HUES48 (cell line): ENCODE results near the gene ABHD13.
"Not testable (repeated sequence)": the region's sequence is repeated elsewhere in the genome, so short reads cannot be mapped to it uniquely, and the experiment has no call there.

Source experiments
- H3K27ac ChIP-seq: one replicate; pipeline ENCODE4 v1.7.0; 2013; ENCODE audit warnings: low read depth, low read length, inconsistent platforms
- H3K27me3 ChIP-seq: 2 replicates; pipeline ENCODE4 v1.6.1; 2013; ENCODE audit warnings: mild to moderate bottlenecking, low read length; ENCODE audit not compliant: control insufficient read depth, insufficient read depth
- H3K36me3 ChIP-seq: 2 replicates; pipeline ENCODE4 v1.6.1; 2013; ENCODE audit warnings: low read length; ENCODE audit not compliant: control insufficient read depth, insufficient read depth
- H3K4me1 ChIP-seq: 2 replicates; pipeline ENCODE4 v1.6.1; 2013; ENCODE audit warnings: mild to moderate bottlenecking, low read length; ENCODE audit not compliant: control insufficient read depth, insufficient read depth
- H3K4me3 ChIP-seq: 2 replicates; pipeline ENCODE4 v1.5.1; 2013; ENCODE audit warnings: mild to moderate bottlenecking, low read depth, low read length
- H3K9ac ChIP-seq: 2 replicates; pipeline ENCODE4 v1.6.1; 2013; ENCODE audit warnings: mild to moderate bottlenecking, low read depth, low read length, moderate library complexity
- H3K9me3 ChIP-seq: 2 replicates; pipeline ENCODE4 v1.6.1; 2013; ENCODE audit warnings: low read length; ENCODE audit not compliant: control insufficient read depth, insufficient read depth

The ABHD13 gene

DNA sequence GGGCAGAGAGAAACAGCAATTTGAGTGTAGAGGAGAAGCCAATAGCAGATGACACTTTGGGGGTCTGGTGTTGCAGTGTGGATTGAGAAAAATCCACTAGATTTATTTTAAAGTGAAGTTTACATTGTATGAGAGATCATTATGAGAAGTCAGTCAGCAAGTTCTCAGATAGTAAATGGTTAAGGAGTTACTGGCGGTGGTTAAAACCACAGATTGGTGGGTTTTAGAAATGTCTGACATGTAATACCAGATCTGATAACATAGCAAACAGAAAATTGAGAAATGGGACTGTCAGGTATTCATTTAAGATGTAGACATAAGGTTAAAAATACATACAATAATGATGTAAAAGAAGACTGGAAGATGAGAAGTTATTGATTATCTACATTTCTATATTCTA, 7.2 kb downstream of the ABHD13 start:
- Histone ChIP-seq H3K36me3 (peaks cover under 1% of the 10 kb centered on the region; the same call in 1 of the 2 replicates), H3K27me3 (no peaks in the 10 kb centered on the region), H3K4me1 (no peaks in the 10 kb centered on the region), H3K27ac (no peak overlapping the region), H3K4me3 (no peak overlapping the region), H3K9me3 (no peaks in the 10 kb centered on the region), H3K9ac (no peak overlapping the region)

DNA sequence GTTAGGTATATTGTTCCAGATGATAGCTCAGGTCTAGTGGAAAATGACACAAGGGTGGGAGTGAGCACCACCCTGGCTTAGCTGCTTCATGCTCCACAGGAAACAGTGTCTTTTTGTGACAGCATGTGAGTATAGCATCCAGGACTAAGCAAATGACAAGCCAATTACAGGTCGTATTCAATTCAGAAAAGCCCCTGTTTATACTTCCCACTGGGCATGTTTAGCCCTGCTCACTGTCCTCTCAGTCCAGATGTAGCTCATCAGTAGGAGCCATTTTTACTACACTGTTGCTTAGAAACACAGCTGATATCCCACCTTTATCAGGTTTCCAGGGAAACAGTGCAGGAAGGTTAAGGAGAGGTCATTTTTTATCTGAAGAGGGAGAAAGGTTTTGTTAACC, 8.0 kb downstream of the ABHD13 start:
- Histone ChIP-seq H3K9ac (no peak overlapping the region), H3K27ac (no peak overlapping the region), H3K36me3 (peaks cover 3% of the 10 kb centered on the region; the same call in 1 of the 2 replicates), H3K9me3 (no peaks in the 10 kb centered on the region), H3K4me3 (no peak overlapping the region), H3K27me3 (no peaks in the 10 kb centered on the region), H3K4me1 (no peaks in the 10 kb centered on the region)

DNA sequence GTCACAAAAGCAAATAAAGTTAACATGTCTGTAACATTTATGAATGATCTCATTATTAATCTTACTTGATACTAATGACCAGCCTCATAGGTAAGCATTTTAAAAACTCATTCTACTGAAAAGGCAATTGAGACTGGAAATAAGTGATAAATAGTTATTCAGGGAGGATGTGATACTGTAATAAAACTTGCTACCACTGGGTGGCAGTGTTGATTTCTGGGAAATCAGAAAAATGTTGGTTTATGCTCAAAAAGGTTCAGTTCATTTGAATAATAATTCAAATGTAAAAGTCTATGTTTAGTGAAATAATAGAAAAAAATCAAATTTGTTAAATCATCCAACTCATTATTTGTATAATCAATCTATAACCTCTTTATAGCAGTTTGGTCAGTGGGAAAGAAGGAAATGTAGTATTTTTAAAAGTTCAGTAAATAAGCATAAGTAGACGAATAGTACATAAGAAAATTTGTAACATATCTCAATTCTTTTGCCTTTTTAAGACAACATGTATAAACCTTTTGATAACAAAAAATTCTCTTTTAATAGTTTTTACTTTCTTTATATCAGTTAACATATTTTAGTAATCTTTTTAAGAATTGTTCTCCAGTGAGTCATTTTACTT, 9.6 kb downstream of the ABHD13 start:
- H3K27me3 ChIP-seq, result no peaks in the 10 kb centered on the region
- H3K36me3 ChIP-seq, result peaks cover 3% of the 10 kb centered on the region; the same call in 1 of the 2 replicates
- H3K9me3 ChIP-seq, result no peaks in the 10 kb centered on the region
- H3K4me3 ChIP-seq, result no peak overlapping the region
- H3K9ac ChIP-seq, result no peak overlapping the region
- no peaks in the 10 kb centered on the region for H3K4me1 ChIP-seq
- no peak overlapping the region for H3K27ac ChIP-seq

DNA sequence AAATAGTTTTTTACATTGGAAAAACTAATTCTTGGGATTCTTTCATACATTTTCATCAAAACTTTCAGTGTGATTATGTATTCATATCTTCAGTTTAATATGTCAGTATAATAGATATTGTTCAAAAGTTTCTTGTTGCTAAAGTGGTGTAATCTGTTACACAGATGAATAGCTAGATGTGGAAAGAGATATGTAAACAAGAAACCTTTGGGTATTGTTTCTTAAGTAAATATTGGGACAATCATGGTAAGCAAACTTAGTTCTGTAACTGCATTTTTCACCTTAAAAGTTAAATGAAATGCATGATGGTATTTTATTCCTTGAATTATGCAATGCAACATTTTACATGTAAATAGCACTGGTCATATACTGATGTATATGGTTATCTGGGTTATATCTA, 12.2 kb downstream of the ABHD13 start:
- Histone ChIP-seq H3K4me1 (no peaks in the 10 kb centered on the region), H3K27ac (no peak overlapping the region), H3K27me3 (no peaks in the 10 kb centered on the region), H3K9ac (no peak overlapping the region), H3K4me3 (no peak overlapping the region), H3K36me3 (peaks cover 3% of the 10 kb centered on the region; the same call in 1 of the 2 replicates), H3K9me3 (no peaks in the 10 kb centered on the region)

DNA sequence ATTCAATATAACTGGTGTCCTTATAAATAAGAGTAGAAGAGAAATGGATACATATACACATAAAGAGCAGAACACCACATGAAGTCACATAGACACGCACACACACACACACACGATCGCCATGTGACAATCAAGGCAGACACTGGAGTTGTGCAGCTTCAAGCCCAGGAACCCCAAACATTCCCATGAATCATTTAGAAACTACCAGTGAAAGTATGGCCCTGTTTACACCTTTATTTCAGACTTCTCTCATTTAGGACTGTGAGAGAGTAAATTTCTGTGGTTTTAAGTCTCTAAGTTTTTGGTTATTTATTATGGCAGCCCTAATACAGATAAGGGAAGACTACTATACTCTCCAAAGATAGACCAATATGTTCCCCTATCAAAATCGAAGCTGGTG, 31.0 kb downstream of the ABHD13 start:
- H3K27me3 ChIP-seq, result no peaks in the 10 kb centered on the region
- H3K27ac ChIP-seq, result no peak overlapping the region
- H3K36me3 ChIP-seq, result no peaks in the 10 kb centered on the region
- H3K9me3 ChIP-seq, result no peaks in the 10 kb centered on the region
- H3K4me3 ChIP-seq, result no peak overlapping the region
- no peaks in the 10 kb centered on the region for H3K4me1 ChIP-seq
- H3K9ac ChIP-seq, result no peak overlapping the region

DNA sequence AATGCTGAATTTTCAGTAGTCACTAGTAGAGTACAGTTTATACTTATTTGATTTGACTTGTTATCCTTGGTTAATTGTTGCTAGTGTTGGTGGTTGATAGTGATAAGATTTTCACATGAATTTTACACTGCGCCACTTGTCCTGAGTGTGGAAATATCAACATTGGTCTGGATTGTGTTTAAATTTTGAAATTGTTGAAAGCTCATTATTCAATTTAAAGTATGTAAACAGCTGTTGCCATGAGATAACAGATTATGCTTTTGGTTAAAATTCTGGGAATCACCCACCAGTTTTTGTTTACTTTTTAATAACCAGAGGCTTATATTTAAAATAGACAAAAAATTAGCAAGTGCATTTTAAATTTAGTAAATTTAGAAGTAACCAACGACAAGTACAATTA, 39.1 kb downstream of the ABHD13 start:
- Histone ChIP-seq H3K4me1 (no peaks in the 10 kb centered on the region), H3K27ac (no peak overlapping the region), H3K9me3 (no peaks in the 10 kb centered on the region), H3K36me3 (no peaks in the 10 kb centered on the region), H3K4me3 (no peak overlapping the region), H3K9ac (no peak overlapping the region), H3K27me3 (no peaks in the 10 kb centered on the region)

DNA sequence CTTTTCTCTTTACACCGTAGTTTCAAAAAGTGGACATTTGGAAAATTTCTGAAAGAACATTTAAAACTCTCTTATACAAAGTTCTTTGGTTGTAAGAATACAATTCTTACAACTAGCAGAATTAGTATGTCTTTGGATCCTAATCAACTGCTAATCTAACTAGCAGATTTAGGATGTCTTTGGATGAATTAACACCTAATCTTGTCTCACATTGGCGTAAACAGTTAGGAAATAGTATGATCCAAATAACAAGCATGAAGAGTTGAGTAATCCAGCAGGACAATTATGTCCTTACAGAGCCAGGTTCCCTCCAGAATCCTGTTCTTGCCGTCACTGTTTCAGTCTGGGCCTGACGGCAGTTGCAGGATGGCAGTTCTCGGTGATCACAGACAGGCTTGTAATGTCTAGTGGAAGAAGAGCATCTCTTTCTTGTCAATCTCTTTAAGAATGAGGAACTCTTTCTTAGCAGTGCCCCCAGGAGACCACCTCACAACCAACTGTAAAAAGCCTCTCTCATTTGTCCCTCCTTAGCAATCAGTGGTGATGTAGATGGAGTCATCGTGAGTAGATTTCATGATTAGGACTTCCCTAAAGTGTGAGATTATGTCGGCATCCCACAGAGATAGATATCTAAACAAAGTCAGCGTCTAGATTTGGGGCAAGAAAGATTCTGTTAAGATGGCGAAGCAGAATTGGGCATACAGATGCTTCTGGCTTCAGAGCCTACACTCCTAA, 45.6 kb downstream of the ABHD13 start:
- H3K4me3 ChIP-seq, result no peak overlapping the region
- no peaks in the 10 kb centered on the region for H3K36me3 ChIP-seq
- H3K27ac ChIP-seq, result no peak overlapping the region
- no peak overlapping the region for H3K9ac ChIP-seq
- no peaks in the 10 kb centered on the region for H3K27me3 ChIP-seq
- no peaks in the 10 kb centered on the region for H3K9me3 ChIP-seq
- no peaks in the 10 kb centered on the region for H3K4me1 ChIP-seq

DNA sequence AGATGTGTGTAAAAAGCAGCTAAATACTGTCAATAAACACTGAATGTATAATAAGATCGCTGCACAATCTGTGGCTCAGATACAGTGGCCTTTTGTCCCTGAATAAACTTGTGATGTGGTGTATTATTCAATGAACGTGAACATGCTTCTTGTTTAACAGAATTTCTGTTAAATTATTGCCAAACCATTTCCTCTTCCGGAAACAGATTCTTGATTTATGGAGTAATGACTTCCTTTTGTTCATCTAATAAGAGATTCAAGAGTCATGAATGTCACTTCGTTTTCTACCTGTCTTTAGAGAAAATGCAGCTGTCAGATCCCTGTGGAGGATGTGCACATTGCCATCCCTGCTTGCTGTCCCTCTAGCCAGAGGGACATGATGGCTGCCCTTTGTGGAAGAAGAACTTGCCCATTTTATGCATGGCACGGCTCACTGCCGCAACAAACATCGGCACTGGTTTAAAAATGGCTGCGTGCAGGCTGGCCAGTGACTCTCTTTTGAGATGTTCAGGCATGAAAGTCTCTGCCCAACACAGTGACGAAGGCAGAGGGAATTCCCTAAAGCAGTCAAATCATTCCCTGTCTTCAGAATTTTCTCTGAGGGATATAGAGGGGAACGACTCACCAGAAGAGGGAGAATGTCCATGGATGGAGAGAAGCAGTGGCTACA, 48.3 kb downstream of the ABHD13 start:
- H3K27me3 ChIP-seq, result no peaks in the 10 kb centered on the region
- H3K4me1 ChIP-seq, result no peaks in the 10 kb centered on the region
- no peak overlapping the region for H3K4me3 ChIP-seq
- no peaks in the 10 kb centered on the region for H3K36me3 ChIP-seq
- no peak overlapping the region for H3K27ac ChIP-seq
- H3K9ac ChIP-seq, result no peak overlapping the region
- no peaks in the 10 kb centered on the region for H3K9me3 ChIP-seq

DNA sequence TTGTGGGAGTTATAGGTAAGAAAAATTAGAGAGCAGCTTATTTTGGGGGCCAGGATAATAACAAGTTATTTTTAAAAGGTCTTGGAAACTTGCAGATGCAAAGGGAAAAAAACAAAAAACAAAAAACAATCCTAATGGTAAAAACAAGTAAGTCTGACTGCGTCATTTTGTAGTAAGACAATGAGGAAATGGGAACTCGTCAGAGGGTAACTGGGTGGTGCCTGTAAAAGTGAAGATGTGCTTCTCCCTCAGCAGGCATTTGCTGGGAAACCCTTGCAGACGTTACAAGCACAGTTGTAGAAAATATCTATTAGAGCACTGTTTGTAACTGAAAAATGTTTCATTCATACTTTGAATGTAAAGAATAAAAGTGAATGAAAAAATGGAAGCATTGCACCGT, 49.2 kb downstream of the ABHD13 start:
- Histone ChIP-seq H3K9me3 (no peaks in the 10 kb centered on the region), H3K4me1 (no peaks in the 10 kb centered on the region)

DNA sequence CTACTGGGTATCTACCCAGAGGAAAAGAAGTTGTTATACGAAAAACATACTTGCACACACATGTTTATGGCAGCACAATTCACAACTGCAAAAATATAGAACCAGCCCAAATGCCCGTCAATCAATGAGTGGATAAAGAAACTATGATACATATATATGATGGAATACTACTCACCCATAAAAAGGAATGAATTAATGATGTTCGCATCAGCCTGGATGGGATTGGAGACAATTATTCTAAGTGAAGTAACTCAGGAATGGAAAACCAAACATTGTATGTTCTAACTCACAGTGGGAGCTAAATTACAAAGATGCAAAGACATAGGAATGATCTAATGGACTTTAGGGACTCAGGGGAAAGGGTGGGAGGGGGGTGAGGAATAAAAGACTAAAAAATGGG, 49.7 kb downstream of the ABHD13 start:
- H3K4me3 ChIP-seq, H3K27me3 ChIP-seq, H3K36me3 ChIP-seq, H3K27ac ChIP-seq, H3K9ac ChIP-seq, H3K9me3 ChIP-seq, H3K4me1 ChIP-seq: not testable (repeated sequence)

More for the DNA sequence above, 49.2 kb downstream of the ABHD13 start:
- Histone ChIP-seq H3K27ac (no peak overlapping the region), H3K9ac (no peak overlapping the region), H3K27me3 (no peaks in the 10 kb centered on the region), H3K36me3 (no peaks in the 10 kb centered on the region), H3K4me3 (no peak overlapping the region)

DNA sequence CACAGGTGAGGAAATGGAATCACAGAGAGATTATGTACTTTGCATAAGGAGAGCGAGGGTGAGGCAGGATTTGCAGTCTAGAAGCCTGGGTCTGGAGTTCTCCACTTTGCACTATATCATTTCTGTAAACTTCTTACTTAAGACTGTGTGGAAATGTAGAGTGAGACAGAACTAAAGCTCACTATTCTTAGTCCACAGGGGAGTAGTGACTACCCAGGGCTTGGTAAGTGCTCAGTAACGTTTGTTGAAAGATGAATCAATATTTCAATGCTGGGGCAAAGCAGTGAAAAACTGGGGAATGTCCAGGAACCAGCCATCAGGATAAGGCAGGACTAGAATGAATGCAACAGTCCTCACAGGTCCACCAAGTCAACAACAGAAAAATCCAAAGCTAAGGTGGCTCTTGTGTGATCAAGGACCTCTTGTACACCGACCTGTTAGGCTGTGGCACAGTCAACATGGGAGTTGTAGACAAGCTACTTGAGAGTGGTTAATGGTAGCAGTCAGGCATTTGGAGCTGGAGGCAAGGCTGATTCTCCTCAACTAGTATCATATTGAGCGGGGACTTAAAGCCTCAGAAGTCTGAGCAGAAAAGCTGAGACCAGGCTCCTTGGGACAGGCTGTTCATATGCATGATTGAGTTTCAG, 50.4 kb downstream of the ABHD13 start:
- no peaks in the 10 kb centered on the region for H3K27me3 ChIP-seq
- H3K27ac ChIP-seq, result no peak overlapping the region
- H3K9me3 ChIP-seq, result no peaks in the 10 kb centered on the region
- no peaks in the 10 kb centered on the region for H3K4me1 ChIP-seq
- H3K36me3 ChIP-seq, result no peaks in the 10 kb centered on the region
- no peak overlapping the region for H3K4me3 ChIP-seq
- H3K9ac ChIP-seq, result no peak overlapping the region
